H1 (cell line): ENCODE results near the gene ISOC1. TPM values are rescaled to one million over a fixed set of nuclear protein-coding genes. Genes with fewer than 3 reads are reported as not detected.

Experiments
- CTCF ChIA-PET: fragments of 300-600 bp; sonication (Branson Sonifier 250); formaldehyde crosslinking; loops from one replicate; lab custom pipeline; 2021; ENCODE audit not compliant: partially characterized antibody; lab: Charles Lee
- POLR2A ChIA-PET: fragments of 300-600 bp; sonication (Branson Sonifier 250); formaldehyde crosslinking; loops from one replicate; lab custom pipeline; 2021; ENCODE audit warnings: inconsistent platforms; ENCODE audit not compliant: partially characterized antibody; lab: Charles Lee
- DNase-seq, 2 experiments: peaks; one replicate each; pipeline versions ENCODE4 v3.0.0 to v3.0.0-alpha.2; 2010 to 2022; ENCODE audit warnings: low spot score in 2 of 2, low read depth in 1 of 2, mixed read lengths in 1 of 2
- FAIRE-seq: peaks from 2 replicates; lab custom pipeline; 2011; peaks lifted over from hg19 to GRCh38; lab: Jason Lieb, UNC
- H2AFZ ChIP-seq: 2 replicates; pipeline ENCODE4 v1.8.1; 2012; ENCODE audit warnings: low read length, inconsistent platforms
- H2AK5ac ChIP-seq: 2 replicates; pipeline ENCODE4 v1.6.1; 2013; ENCODE audit warnings: low read depth, low read length
- H2BK120ac ChIP-seq: replicated peaks from 2 replicates; pipeline ENCODE3; 2013; ENCODE audit warnings: low read depth, low read length, inconsistent platforms
- H2BK12ac ChIP-seq: 2 replicates; pipeline ENCODE4 v1.6.1; 2013; ENCODE audit warnings: low read depth, low read length
- H2BK15ac ChIP-seq: 2 replicates; pipeline ENCODE4 v1.6.1; 2013; ENCODE audit warnings: low read length
- H2BK20ac ChIP-seq: 2 replicates; pipeline ENCODE4 v1.6.1; 2013; ENCODE audit warnings: low read length
- H2BK5ac ChIP-seq: 2 replicates; pipeline ENCODE4 v1.6.1; 2013; ENCODE audit warnings: low read depth, low read length
- H3K14ac ChIP-seq: 2 replicates; pipeline ENCODE4 v1.6.1; 2013; ENCODE audit warnings: inconsistent platforms; ENCODE audit not compliant: insufficient read length
- H3K18ac ChIP-seq: 2 replicates; pipeline ENCODE4 v1.6.1; 2013; ENCODE audit warnings: low read length; ENCODE audit errors: extremely low read depth
- H3K23ac ChIP-seq: 2 replicates; pipeline ENCODE4 v1.6.1; 2013; ENCODE audit warnings: inconsistent platforms; ENCODE audit not compliant: insufficient read length
- H3K23me2 ChIP-seq: 2 replicates; pipeline ENCODE4 v1.6.1; 2013; ENCODE audit warnings: low read depth, low read length
- H3K27ac ChIP-seq: 2 replicates; pipeline ENCODE4 v1.6.1; 2011; ENCODE audit warnings: low read depth, low read length, inconsistent platforms
- H3K27me3 ChIP-seq, 4 experiments: replicated peaks in 1 of 4; 1 replicate in 1 of 4; 2 replicates in 3 of 4; pipeline versions ENCODE4 v1.6.1 to v1.8.1; 2011 to 2013; ENCODE audit warnings: low read length in 3 of 4, mild to moderate bottlenecking in 3 of 4, inconsistent platforms in 2 of 4, mixed read lengths in 2 of 4, moderate library complexity in 1 of 4; ENCODE audit not compliant: control insufficient read depth in 3 of 4, insufficient read depth in 3 of 4; ENCODE audit errors: extremely low read depth in 1 of 4
- H3K36me3 ChIP-seq, 4 experiments: 2 replicates each; pipeline versions ENCODE4 v1.6.1 to v1.8.1; 2011 to 2013; ENCODE audit warnings: mild to moderate bottlenecking in 4 of 4, low read length in 3 of 4, moderate library complexity in 2 of 4, control low read depth in 1 of 4, inconsistent platforms in 1 of 4; ENCODE audit not compliant: insufficient read depth in 4 of 4, control insufficient read depth in 2 of 4
- H3K4ac ChIP-seq: replicated peaks from 2 replicates; pipeline ENCODE3; 2013; ENCODE audit warnings: low read length, low read depth, mixed read lengths, inconsistent platforms; ENCODE audit not compliant: insufficient read length
- H3K4me1 ChIP-seq, 4 experiments: replicated peaks in 1 of 4; 1 replicate in 1 of 4; 2 replicates in 3 of 4; pipeline versions ENCODE4 v1.6.1 to v1.8.1; 2011 to 2013; ENCODE audit warnings: low read length in 3 of 4, inconsistent platforms in 2 of 4, mixed read lengths in 1 of 4; ENCODE audit not compliant: insufficient read depth in 4 of 4, control insufficient read depth in 3 of 4
- H3K4me2 ChIP-seq, 2 experiments: 2 replicates each; pipeline versions ENCODE4 v1.6.1 to v1.8.1; 2011 to 2013; ENCODE audit warnings: low read depth in 2 of 2, low read length in 2 of 2, control low read depth in 1 of 2, inconsistent platforms in 1 of 2, mild to moderate bottlenecking in 1 of 2; ENCODE audit not compliant: insufficient read depth in 1 of 2
- H3K4me3 ChIP-seq, 4 experiments: fragments of 200-600, 300-600 bp in 1 of 4; sonication (generic), shearing (Covaris generic), sonication (Bioruptor Twin) in 1 of 4; 2 replicates each; pipeline versions ENCODE4 v1.5.1 to v1.8.1; 2011 to 2016; ENCODE audit warnings: low read length in 4 of 4, low read depth in 3 of 4, control low read depth in 2 of 4, inconsistent platforms in 2 of 4, mild to moderate bottlenecking in 2 of 4, mixed read lengths in 1 of 4, moderate library complexity in 1 of 4; ENCODE audit not compliant: insufficient read depth in 2 of 4; ENCODE audit errors: extremely low read depth in 1 of 4
- H3K56ac ChIP-seq: replicated peaks from 2 replicates; pipeline ENCODE3; 2013; ENCODE audit warnings: low read depth, mild to moderate bottlenecking, mixed read lengths, low read length, inconsistent platforms; ENCODE audit not compliant: insufficient read length
- H3K79me1 ChIP-seq: 2 replicates; pipeline ENCODE4 v1.6.1; 2013; ENCODE audit warnings: low read depth, low read length, control low read depth
- H3K79me2 ChIP-seq, 2 experiments: 2 replicates each; pipeline versions ENCODE4 v1.6.1 to v1.8.1; 2012 to 2013; ENCODE audit warnings: low read length in 2 of 2, mild to moderate bottlenecking in 2 of 2, inconsistent platforms in 1 of 2; ENCODE audit not compliant: insufficient read depth in 2 of 2, control insufficient read depth in 1 of 2
- H3K9ac ChIP-seq, 4 experiments: replicated peaks in 1 of 4; 1 replicate in 1 of 4; 2 replicates in 3 of 4; pipeline versions ENCODE4 v1.6.1 to v1.8.1; 2011 to 2013; ENCODE audit warnings: low read depth in 3 of 4, low read length in 3 of 4, control low read depth in 2 of 4, mild to moderate bottlenecking in 2 of 4, moderate library complexity in 2 of 4, inconsistent platforms in 1 of 4; ENCODE audit errors: extremely low read depth in 1 of 4
- H3K9me3 ChIP-seq, 2 experiments: 2 replicates each; pipeline versions ENCODE4 v1.6.1 to v1.8.1; 2012 to 2013; ENCODE audit warnings: mild to moderate bottlenecking in 2 of 2, moderate library complexity in 2 of 2, control low read depth in 1 of 2, inconsistent platforms in 1 of 2, low read depth in 1 of 2, low read length in 1 of 2, mixed read lengths in 1 of 2; ENCODE audit not compliant: insufficient read depth in 2 of 2
- H4K20me1 ChIP-seq, 2 experiments: replicated peaks in 1 of 2; 2 replicates each; pipeline versions ENCODE3 to v1.8.1; 2011 to 2013; ENCODE audit warnings: inconsistent platforms in 2 of 2, low read length in 2 of 2, mild to moderate bottlenecking in 1 of 2; ENCODE audit not compliant: insufficient read depth in 2 of 2, control insufficient read depth in 1 of 2
- H4K5ac ChIP-seq: 2 replicates; pipeline ENCODE4 v1.6.1; 2013; ENCODE audit warnings: low read length, low read depth, mixed read lengths, inconsistent platforms; ENCODE audit not compliant: insufficient read length
- H4K8ac ChIP-seq: 2 replicates; pipeline ENCODE4 v1.8.0; 2013; ENCODE audit warnings: mild to moderate bottlenecking, moderate library complexity, low read length, inconsistent platforms; ENCODE audit not compliant: insufficient read depth; ENCODE audit errors: extremely low read depth
- H4K91ac ChIP-seq: replicated peaks from 2 replicates; pipeline ENCODE3; 2013; ENCODE audit warnings: low read length, mixed read lengths, inconsistent platforms; ENCODE audit not compliant: insufficient read length
- CHD1 ChIP-seq: IDR thresholded peaks from 2 replicates; pipeline ENCODE4 v1.6.1; 2012; ENCODE audit warnings: low read depth, low read length, improper control_type of control experiment
- CREB1 ChIP-seq: IDR thresholded peaks from 2 replicates; pipeline ENCODE4 v1.6.1; 2012; ENCODE audit warnings: inconsistent platforms
- EZH2 ChIP-seq: fragments of 200-600 bp; sonication (generic); IDR thresholded peaks from 2 replicates; pipeline ENCODE4 v1.7.1; 2012; ENCODE audit warnings: low read depth, mild to moderate bottlenecking, moderate library complexity, low read length, inconsistent platforms; ENCODE audit not compliant: severe bottlenecking
- POU5F1 ChIP-seq: IDR thresholded peaks from 2 replicates; pipeline ENCODE4 v1.6.1; 2011; ENCODE audit warnings: low read depth, mild to moderate bottlenecking, low read length, moderate library complexity
- RBBP5 ChIP-seq: IDR thresholded peaks from 2 replicates; pipeline ENCODE4 v1.7.1; 2012; ENCODE audit warnings: low read depth, mild to moderate bottlenecking, inconsistent platforms, low read length, moderate library complexity, borderline replicate concordance
- SP2 ChIP-seq: IDR thresholded peaks from 2 replicates; pipeline ENCODE4 v1.6.1; 2012; ENCODE audit warnings: mild to moderate bottlenecking, low read length, inconsistent platforms
- SP4 ChIP-seq: IDR thresholded peaks from 2 replicates; pipeline ENCODE4 v1.6.1; 2012; ENCODE audit warnings: low read length, inconsistent platforms
- SUZ12 ChIP-seq: fragments of 200-600 bp; sonication (generic); IDR thresholded peaks from 2 replicates; pipeline ENCODE4 v1.6.1; 2012; ENCODE audit warnings: mild to moderate bottlenecking, inconsistent platforms, low read length, moderate library complexity, mixed read lengths
- TAF7 ChIP-seq: optimal IDR thresholded peaks from 2 replicates; pipeline ENCODE3; 2011; ENCODE audit warnings: low read depth, mild to moderate bottlenecking, inconsistent platforms, low read length, moderate library complexity, borderline replicate concordance
- ZNF274 ChIP-seq: IDR thresholded peaks from 2 replicates; pipeline ENCODE4 v1.7.0; 2012; ENCODE audit warnings: low read length, borderline replicate concordance; ENCODE audit errors: extremely low read depth
- WGBS, 2 experiments: shearing (Covaris generic) in 1 of 2; methylation state at CpG; one replicate each; pipeline versions ENCODE4 v1.1.6 to v1.1.7; 2013 to 2015; ENCODE audit warnings: low lambda C conversion rate in 2 of 2, mixed read lengths in 2 of 2, inconsistent platforms in 1 of 2, low coverage in 1 of 2, missing lambda C conversion rate in 1 of 2; ENCODE audit not compliant: insufficient replicate concordance in 2 of 2, insufficient coverage in 1 of 2, insufficient read length in 1 of 2; ENCODE audit errors: extremely low coverage in 1 of 2, missing lambda C conversion rate in 1 of 2; 5-methylcytosine and 5-hydroxymethylcytosine counted together
- polyA plus RNA-seq, 7 experiments: library from polyadenylated mRNA; depleted of rRNA in 3 of 7; stranded (reverse) in 5 of 7; unstranded in 2 of 7; fragments of >200 nt in 5 of 7; fragments of 200-250 nt in 2 of 7; gene quantifications; 1 replicate in 5 of 7; 2 replicates in 1 of 7; 4 replicates in 1 of 7; pipeline versions ENCODE4 v1.2.1 to v1.2.3, GENCODE V29; 2011 to 2013; ENCODE audit warnings: missing spikeins in 2 of 7, mixed read lengths in 2 of 7
- total RNA-seq: library from RNA; stranded (reverse); fragmentation: NEBNext Ultra II Directional; extraction: Animal tissue kit (Norgen Biotek cat#: 25700); gene quantifications from 2 replicates; pipeline ENCODE4 v1.2.1, GENCODE V29; 2021
- TF ChIP-seq, protein P1 (sequence below): IDR thresholded peaks from 2 replicates; pipeline ENCODE4 v1.6.1; 2012; ENCODE audit warnings: low read length, inconsistent platforms

Gene ISOC1
- total and polyA plus RNA-seq, 2 of the 8 experiments (the other 6 are each of a cell fraction or from before 2014, with no cell fraction given) = 27.7 to 34.9 TPM

DNA sequence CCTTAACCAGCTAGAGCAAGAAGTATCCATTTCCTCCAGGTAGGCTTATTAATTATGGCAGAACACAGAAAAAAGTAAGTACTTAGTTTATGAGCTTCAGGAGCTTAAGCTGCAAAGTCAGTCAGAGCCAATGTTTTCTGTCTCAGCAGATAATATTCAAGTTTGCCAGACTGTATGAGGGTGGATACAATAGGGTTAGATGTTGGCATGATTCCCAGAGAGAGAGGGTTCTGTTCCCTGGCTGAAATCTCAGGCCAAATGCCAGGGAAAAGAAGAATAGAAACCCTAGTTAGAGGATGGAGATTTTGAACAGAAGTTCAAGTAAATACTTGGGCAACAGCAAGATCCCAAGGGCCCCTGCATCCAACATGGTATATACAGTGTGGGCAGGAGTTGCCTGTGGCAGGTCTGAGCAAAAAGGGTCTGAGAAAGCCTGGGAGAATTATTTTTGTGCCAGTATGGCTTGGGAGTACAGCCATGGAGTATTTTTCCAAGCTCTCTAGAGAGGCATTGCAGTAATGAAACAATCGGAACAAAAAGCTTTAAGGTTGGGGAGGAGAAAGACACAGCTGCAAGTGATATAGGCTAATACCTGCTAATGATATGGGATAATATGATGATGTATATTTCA lies 31.0 kb upstream of the ISOC1 start:
- no peak overlapping the region for H2BK12ac ChIP-seq
- H2AK5ac ChIP-seq = no peak overlapping the region
- no peaks in the 10 kb centered on the region for H4K20me1 ChIP-seq
- no peak overlapping the region for H2BK5ac ChIP-seq
- no peak overlapping the region for H3K27ac ChIP-seq
- FAIRE-seq (no peak), DNase-seq (no peak)
- no peak overlapping the region for H3K23ac ChIP-seq
- H4K8ac ChIP-seq = no peak overlapping the region
- peak overlapping the region; percentile 60; the same call in 1 of the 2 replicates for H2AFZ ChIP-seq
- no peaks in the 10 kb centered on the region for H3K79me2 ChIP-seq
- no peaks in the 10 kb centered on the region for H3K27me3 ChIP-seq
- H3K36me3 ChIP-seq = no peaks in the 10 kb centered on the region
- no peak overlapping the region for H3K14ac ChIP-seq
- no peaks in the 10 kb centered on the region for H3K9me3 ChIP-seq
- no peaks in the 10 kb centered on the region for H3K79me1 ChIP-seq
- no peak overlapping the region for H2BK20ac ChIP-seq
- no peak overlapping the region for H2BK120ac ChIP-seq
- no peak overlapping the region for H3K56ac ChIP-seq
- no peak overlapping the region for H4K91ac ChIP-seq
- H3K4me1 ChIP-seq = no peaks in the 10 kb centered on the region
- H3K4ac ChIP-seq = no peak overlapping the region
- peak overlapping the region in 1 of 4 experiments; percentile 34; a peak in 1 of 7 replicates for H3K9ac ChIP-seq
- H2BK15ac ChIP-seq = no peak overlapping the region
- no peak overlapping the region for H4K5ac ChIP-seq
- 90% methylated on average over 1 of the region's 1 CpG; no CpG with 5 or more reads in 1 of the 2 experiments for WGBS, 2 experiments
- no peaks in the 10 kb centered on the region for H3K23me2 ChIP-seq
- no peak overlapping the region for H3K4me3 ChIP-seq
- no peak overlapping the region for H3K4me2 ChIP-seq
- H3K18ac ChIP-seq = no peak overlapping the region
- TF ChIP-seq POU5F1 = no peak
- TF ChIP-seq EZH2 = no peak
- no peak for TF ChIP-seq SP2
- no peak for TF ChIP-seq SP4
- no peak for TF ChIP-seq CREB1
- TF ChIP-seq SUZ12 = no peak
- TF ChIP-seq CHD1 = no peak
- TF ChIP-seq ZNF274 = no peak
- TF ChIP-seq, protein P1, sequence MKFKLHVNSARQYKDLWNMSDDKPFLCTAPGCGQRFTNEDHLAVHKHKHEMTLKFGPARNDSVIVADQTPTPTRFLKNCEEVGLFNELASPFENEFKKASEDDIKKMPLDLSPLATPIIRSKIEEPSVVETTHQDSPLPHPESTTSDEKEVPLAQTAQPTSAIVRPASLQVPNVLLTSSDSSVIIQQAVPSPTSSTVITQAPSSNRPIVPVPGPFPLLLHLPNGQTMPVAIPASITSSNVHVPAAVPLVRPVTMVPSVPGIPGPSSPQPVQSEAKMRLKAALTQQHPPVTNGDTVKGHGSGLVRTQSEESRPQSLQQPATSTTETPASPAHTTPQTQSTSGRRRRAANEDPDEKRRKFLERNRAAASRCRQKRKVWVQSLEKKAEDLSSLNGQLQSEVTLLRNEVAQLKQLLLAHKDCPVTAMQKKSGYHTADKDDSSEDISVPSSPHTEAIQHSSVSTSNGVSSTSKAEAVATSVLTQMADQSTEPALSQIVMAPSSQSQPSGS = no peak
- TF ChIP-seq TAF7 = no peak
- no peak for TF ChIP-seq RBBP5
- POLR2A ChIA-PET = no interaction called here
- CTCF ChIA-PET = interaction anchor here (1.1 kb wide), 1 partner anchor 62 kb away, joined by 3 read pairs; no protein-coding TSS in a partner anchor
